Smooth muscle cell (in vitro differentiated cells): ENCODE results near the gene CYP4A22. TPM values are rescaled to one million over a fixed set of nuclear protein-coding genes. Genes with fewer than 3 reads are reported as not detected.

ENCODE experiments used
- DNase-seq: peaks from one replicate; lab custom pipeline; 2025; ENCODE audit not compliant: unreplicated experiment; lab: John Stamatoyannopoulos, UW
- H2AFZ ChIP-seq: fragments of 200-600 bp; sonication (generic); 2 replicates; pipeline ENCODE4 v1.6.0; 2016; ENCODE audit warnings: antibody characterized with exemption, low read depth, mild to moderate bottlenecking
- H3F3A ChIP-seq: fragments of 200-600 bp; sonication (generic); 2 replicates; pipeline ENCODE4 v1.6.0; 2017; ENCODE audit warnings: antibody characterized with exemption, low read depth
- H3K27ac ChIP-seq: fragments of 200-600 bp; sonication (generic); 2 replicates; pipeline ENCODE4 v1.5.1; 2016; ENCODE audit warnings: low read depth, mild to moderate bottlenecking
- H3K27me3 ChIP-seq: fragments of 200-600 bp; sonication (generic); 2 replicates; pipeline ENCODE4 v1.6.1; 2016; ENCODE audit warnings: low read depth, mild to moderate bottlenecking
- H3K36me3 ChIP-seq: fragments of 200-600 bp; sonication (generic); 2 replicates; pipeline ENCODE4 v1.5.1; 2016; ENCODE audit warnings: low read depth
- H3K4me1 ChIP-seq: fragments of 200-600 bp; sonication (generic); 2 replicates; pipeline ENCODE4 v1.5.1; 2016; ENCODE audit warnings: low read depth
- H3K4me2 ChIP-seq: fragments of 200-600 bp; sonication (generic); 2 replicates; pipeline ENCODE4 v1.6.0; 2016; ENCODE audit warnings: mild to moderate bottlenecking
- H3K4me3 ChIP-seq: fragments of 200-600 bp; sonication (generic); 2 replicates; pipeline ENCODE4 v1.5.1; 2016; ENCODE audit warnings: mild to moderate bottlenecking
- H3K79me2 ChIP-seq: fragments of 200-600 bp; sonication (generic); 2 replicates; pipeline ENCODE4 v1.6.0; 2016; ENCODE audit warnings: low read depth, mild to moderate bottlenecking
- H3K9ac ChIP-seq: fragments of 200-600 bp; sonication (generic); 2 replicates; pipeline ENCODE4 v1.6.0; 2016; ENCODE audit warnings: low read depth
- H3K9me3 ChIP-seq: fragments of 200-600 bp; sonication (generic); replicated peaks from 2 replicates; pipeline ENCODE4 v1.5.1; 2016; ENCODE audit warnings: low read depth
- H4K20me1 ChIP-seq: fragments of 200-600 bp; sonication (generic); 2 replicates; pipeline ENCODE4 v1.6.0; 2016; ENCODE audit warnings: low read depth
- CTCF ChIP-seq: fragments of 200-600 bp; sonication (generic); IDR thresholded peaks from 2 replicates; pipeline ENCODE4 v1.5.1; 2017; ENCODE audit warnings: borderline replicate concordance, mild to moderate bottlenecking, antibody characterized with exemption; ENCODE audit not compliant: insufficient read depth, poor library complexity, severe bottlenecking
- WGBS: methylation state at CpG from one replicate; pipeline ENCODE4 v1.1.7; 2016; ENCODE audit warnings: low lambda C conversion rate; 5-methylcytosine and 5-hydroxymethylcytosine counted together
- polyA plus RNA-seq: library from polyadenylated mRNA; unstranded; fragments of >200 nt; fragmentation: Nextera tagmentation; extraction: Ambion mirVana; gene quantifications from 2 replicates; pipeline ENCODE4 v1.2.1, GENCODE V29; 2016
- total RNA-seq: library from RNA; depleted of rRNA; stranded (reverse); fragments of >200 nt; gene quantifications from 2 replicates; pipeline ENCODE4 v1.2.3, GENCODE V29; 2014

Gene CYP4A22
- total and polyA plus RNA-seq, 2 experiments from 2014 or later: not detected

GRCh38 chr1:47183308-47184089, 46.3 kb downstream of the CYP4A22 start:
- Histone ChIP-seq H3K79me2 (no peaks in the 10 kb centered on the region), H3K27me3 (peaks cover 7% of the 10 kb centered on the region), H3F3A (peaks cover 3% of the 10 kb centered on the region), H2AFZ (no peak overlapping the region), H3K9ac (no peak overlapping the region), H3K27ac (no peak overlapping the region), H3K9me3 (no peaks in the 10 kb centered on the region), H3K4me1 (no peaks in the 10 kb centered on the region), H3K4me3 (no peak overlapping the region), H3K4me2 (no peak overlapping the region), H3K36me3 (no peaks in the 10 kb centered on the region), H4K20me1 (no peaks in the 10 kb centered on the region)
- WGBS: 83% methylated on average over 11 of the region's 11 CpGs
- TF ChIP-seq CTCF: no peak
- DNase-seq: no peak

- H3K27ac ChIP-seq: no peak overlapping the region
- H3K4me2 ChIP-seq: no peak overlapping the region
- no peak overlapping the region for H2AFZ ChIP-seq
- no peaks in the 10 kb centered on the region for H3K79me2 ChIP-seq
- H3K9ac ChIP-seq: no peak overlapping the region
- H3F3A ChIP-seq: no peaks in the 10 kb centered on the region
- no peak for TF ChIP-seq CTCF
- WGBS: 90% methylated on average over 4 of the region's 5 CpGs
- no peaks in the 10 kb centered on the region for H3K36me3 ChIP-seq
- H3K4me1 ChIP-seq: no peaks in the 10 kb centered on the region
- no peaks in the 10 kb centered on the region for H3K9me3 ChIP-seq
- H3K4me3 ChIP-seq: no peak overlapping the region
- no peak for DNase-seq
- H4K20me1 ChIP-seq: no peaks in the 10 kb centered on the region
- H3K27me3 ChIP-seq: peaks cover 7% of the 10 kb centered on the region
These were observed 47.0 kb downstream of the CYP4A22 start for GRCh38 chr1:47184090-47184821.

GRCh38 chr1:47184822-47185677, 47.8 kb downstream of the CYP4A22 start:
- H3K4me2 ChIP-seq: no peak overlapping the region
- no peaks in the 10 kb centered on the region for H4K20me1 ChIP-seq
- H3F3A ChIP-seq: no peaks in the 10 kb centered on the region
- peaks cover 7% of the 10 kb centered on the region for H3K27me3 ChIP-seq
- no peak overlapping the region for H2AFZ ChIP-seq
- WGBS: 90% methylated on average over 14 of the region's 14 CpGs
- no peaks in the 10 kb centered on the region for H3K36me3 ChIP-seq
- no peak overlapping the region for H3K4me3 ChIP-seq
- no peak for DNase-seq
- H3K79me2 ChIP-seq: no peaks in the 10 kb centered on the region
- H3K27ac ChIP-seq: no peak overlapping the region
- no peak for TF ChIP-seq CTCF
- H3K9me3 ChIP-seq: no peaks in the 10 kb centered on the region
- H3K4me1 ChIP-seq: no peaks in the 10 kb centered on the region
- H3K9ac ChIP-seq: no peak overlapping the region
